ENCODE measurements around the gene NEU4.
"Not testable (repeated sequence)": the region's sequence is repeated elsewhere in the genome, so short reads cannot be mapped to it uniquely, and the experiment has no call there.

NEU4 gene

DNA sequence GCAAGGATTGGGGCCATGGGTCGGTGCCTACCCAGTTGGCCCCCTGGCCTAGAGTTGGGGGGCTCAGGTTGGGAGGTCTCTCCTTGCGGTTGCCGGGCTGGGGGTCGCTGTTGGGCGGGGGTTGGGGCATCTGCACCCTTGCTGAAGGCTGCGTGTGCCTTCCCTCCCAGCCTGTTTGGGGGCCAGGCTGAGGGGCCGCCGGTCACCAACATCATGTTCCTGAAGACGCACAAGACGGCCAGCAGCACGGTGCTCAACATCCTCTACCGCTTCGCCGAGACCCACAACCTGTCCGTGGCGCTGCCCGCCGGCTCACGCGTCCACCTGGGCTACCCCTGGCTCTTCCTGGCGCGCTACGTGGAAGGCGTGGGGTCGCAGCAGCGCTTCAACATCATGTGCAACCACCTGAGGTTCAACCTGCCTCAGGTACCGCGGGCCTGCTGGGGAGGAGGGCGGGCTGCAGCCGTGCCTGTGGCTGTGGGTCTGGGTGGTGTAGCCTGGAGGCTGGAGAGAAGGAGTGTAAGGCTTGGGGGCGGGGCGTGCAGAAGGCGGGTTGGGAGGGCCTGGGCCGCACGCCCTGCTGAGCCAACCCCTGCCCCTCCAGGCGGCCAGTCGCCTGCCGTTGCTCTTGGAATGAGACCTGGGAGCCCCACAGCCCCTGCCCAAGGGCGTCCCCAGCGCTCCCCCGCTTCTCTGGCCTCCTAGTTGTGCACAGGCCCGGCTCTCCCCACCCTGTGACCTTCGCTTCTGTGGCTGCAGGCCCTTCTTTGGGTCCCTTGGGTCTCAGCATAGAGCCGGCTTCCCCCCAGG, 7.2 kb upstream of the NEU4 start:
- Histone ChIP-seq H3K27me3 (replicated peaks in 2 of 5; ENCODE audit: control insufficient read depth in 4 of 5, insufficient read depth in 5 of 5, low read length in 4 of 5) (peaks cover 0 to 25% (median 9%) of the 10 kb centered on the region in 5 experiments), H3K36me3 (ENCODE audit: control insufficient read depth in 4 of 4, insufficient read depth in 4 of 4, low read length in 3 of 4) (no peaks in the 10 kb centered on the region), H3K4me1 (ENCODE audit: control extremely low read depth in 1 of 4, control insufficient read depth in 4 of 4, insufficient read depth in 4 of 4, low read length in 3 of 4) (peaks cover 0 to 29% (median 21%) of the 10 kb centered on the region in 4 experiments), H3K4me3 (ENCODE audit: control insufficient read depth in 1 of 7, extremely low read depth in 1 of 7, insufficient read depth in 4 of 7, low read depth in 2 of 7, low read length in 6 of 7) (no peak overlapping the region), H3K27ac (ENCODE audit: insufficient read depth in 1 of 2, low read depth in 1 of 2, low read length in 2 of 2, poor library complexity in 1 of 2, severe bottlenecking in 2 of 2) (no peak overlapping the region), H3K9me3 (ENCODE audit: control extremely low read depth in 1 of 5, control insufficient read depth in 4 of 5, insufficient read depth in 2 of 5, low read depth in 1 of 5, low read length in 4 of 5) (no peaks in the 10 kb centered on the region)
- DNase-seq: no peak
- ChIA-PET POLR2A (no interaction called here), CTCF (no interaction called here)
- WGBS (ENCODE audit: insufficient coverage): 92% methylated on average over 36 of the region's 44 CpGs

GRCh38 chr2:241802421-241803318, 6.3 kb upstream of the NEU4 start:
- ChIA-PET POLR2A (no interaction called here), CTCF (interaction anchor here (1.4 kb wide), 1 partner anchor 76 kb away, joined by 3 read pairs; no protein-coding TSS in a partner anchor)
- Histone ChIP-seq H3K4me1 (ENCODE audit: control extremely low read depth in 1 of 4, control insufficient read depth in 4 of 4, insufficient read depth in 4 of 4, low read length in 3 of 4) (peaks cover 0 to 29% (median 21%) of the 10 kb centered on the region in 4 experiments), H3K9me3 (ENCODE audit: control extremely low read depth in 1 of 5, control insufficient read depth in 4 of 5, insufficient read depth in 2 of 5, low read depth in 1 of 5, low read length in 4 of 5) (no peaks in the 10 kb centered on the region), H3K27ac (ENCODE audit: insufficient read depth in 1 of 2, low read depth in 1 of 2, low read length in 2 of 2, poor library complexity in 1 of 2, severe bottlenecking in 2 of 2) (no peak overlapping the region), H3K4me3 (ENCODE audit: control insufficient read depth in 1 of 7, extremely low read depth in 1 of 7, insufficient read depth in 4 of 7, low read depth in 2 of 7, low read length in 6 of 7) (peak overlapping the region in 2 of 7 experiments; percentile 67 to 73), H3K36me3 (ENCODE audit: control insufficient read depth in 4 of 4, insufficient read depth in 4 of 4, low read length in 3 of 4) (no peaks in the 10 kb centered on the region), H3K27me3 (replicated peaks in 2 of 5; ENCODE audit: control insufficient read depth in 4 of 5, insufficient read depth in 5 of 5, low read length in 4 of 5) (peaks cover 0 to 25% (median 9%) of the 10 kb centered on the region in 5 experiments)
- 65% methylated on average over 19 of the region's 32 CpGs for WGBS (ENCODE audit: insufficient coverage)
- no peak for DNase-seq

DNA sequence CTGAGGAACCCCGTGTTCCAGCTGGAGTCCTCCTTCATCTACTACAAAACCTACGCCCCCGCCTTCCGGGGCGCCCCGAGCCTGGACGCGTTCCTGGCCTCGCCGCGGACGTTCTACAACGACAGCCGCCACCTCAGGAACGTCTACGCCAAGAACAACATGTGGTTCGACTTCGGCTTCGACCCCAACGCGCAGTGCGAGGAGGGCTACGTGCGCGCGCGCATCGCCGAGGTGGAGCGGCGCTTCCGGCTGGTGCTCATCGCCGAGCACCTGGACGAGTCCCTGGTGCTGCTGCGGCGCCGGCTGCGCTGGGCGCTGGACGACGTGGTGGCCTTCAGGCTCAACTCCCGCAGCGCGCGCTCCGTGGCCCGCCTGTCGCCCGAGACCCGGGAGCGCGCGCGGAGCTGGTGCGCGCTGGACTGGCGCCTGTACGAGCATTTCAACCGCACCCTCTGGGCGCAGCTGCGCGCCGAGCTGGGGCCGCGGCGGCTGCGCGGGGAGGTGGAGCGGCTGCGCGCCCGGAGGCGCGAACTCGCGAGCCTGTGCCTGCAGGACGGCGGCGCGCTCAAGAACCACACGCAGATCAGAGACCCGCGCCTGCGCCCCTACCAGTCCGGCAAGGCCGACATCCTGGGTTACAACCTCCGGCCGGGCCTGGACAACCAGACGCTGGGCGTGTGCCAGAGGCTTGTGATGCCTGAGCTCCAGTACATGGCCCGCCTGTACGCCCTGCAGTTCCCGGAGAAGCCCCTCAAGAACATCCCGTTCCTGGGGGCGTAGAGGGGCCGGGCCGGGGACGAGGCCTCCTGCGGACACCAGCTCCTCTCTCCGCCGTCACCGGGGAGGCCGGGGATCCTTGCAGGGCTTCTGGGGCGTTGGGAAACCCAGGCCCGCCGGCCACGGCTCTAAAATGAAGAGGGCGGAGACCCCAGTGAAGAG, 5.3 kb upstream of the NEU4 start:
- CTCF ChIA-PET: interaction anchor here (0.9 to 1.4 kb wide), 5 partner anchors 10 to 77 kb away, joined by 3 to 5 read pairs (median 3); no protein-coding TSS in a partner anchor

GRCh38 chr2:241804326-241805229, 4.4 kb upstream of the NEU4 start:
- no peaks in the 10 kb centered on the region for H3K36me3 ChIP-seq (ENCODE audit: control insufficient read depth in 4 of 4, insufficient read depth in 4 of 4, low read length in 3 of 4)
- ChIA-PET POLR2A (no interaction called here), CTCF (interaction anchor here (0.9 to 1.4 kb wide), 4 partner anchors 9 to 76 kb away, joined by 3 to 5 read pairs (median 4); no protein-coding TSS in a partner anchor)
- H3K27me3 ChIP-seq (replicated peaks in 2 of 5; ENCODE audit: control insufficient read depth in 4 of 5, insufficient read depth in 5 of 5, low read length in 4 of 5): peaks cover 0 to 25% (median 9%) of the 10 kb centered on the region in 5 experiments
- DNase-seq: peak; percentile 28 to 65 (median 62)
- no peaks in the 10 kb centered on the region for H3K9me3 ChIP-seq (ENCODE audit: control extremely low read depth in 1 of 5, control insufficient read depth in 4 of 5, insufficient read depth in 2 of 5, low read depth in 1 of 5, low read length in 4 of 5)
- 1% methylated on average over 23 of the region's 35 CpGs for WGBS (ENCODE audit: insufficient coverage)
- H3K4me1 ChIP-seq (ENCODE audit: control extremely low read depth in 1 of 4, control insufficient read depth in 4 of 4, insufficient read depth in 4 of 4, low read length in 3 of 4): peaks cover 0 to 36% (median 21%) of the 10 kb centered on the region in 4 experiments
- peak overlapping the region in 6 of 7 experiments; percentile 44 to 73 (median 61) for H3K4me3 ChIP-seq (ENCODE audit: control insufficient read depth in 1 of 7, extremely low read depth in 1 of 7, insufficient read depth in 4 of 7, low read depth in 2 of 7, low read length in 6 of 7)
- H3K27ac ChIP-seq (ENCODE audit: insufficient read depth in 1 of 2, low read depth in 1 of 2, low read length in 2 of 2, poor library complexity in 1 of 2, severe bottlenecking in 2 of 2): peak overlapping the region in 1 of 2 experiments; percentile 53

More for the DNA sequence above, 5.3 kb upstream of the NEU4 start:
- Histone ChIP-seq H3K27ac (ENCODE audit: insufficient read depth in 1 of 2, low read depth in 1 of 2, low read length in 2 of 2, poor library complexity in 1 of 2, severe bottlenecking in 2 of 2) (no peak overlapping the region), H3K27me3 (replicated peaks in 2 of 5; ENCODE audit: control insufficient read depth in 4 of 5, insufficient read depth in 5 of 5, low read length in 4 of 5) (peaks cover 0 to 25% (median 9%) of the 10 kb centered on the region in 5 experiments), H3K4me3 (ENCODE audit: control insufficient read depth in 1 of 7, extremely low read depth in 1 of 7, insufficient read depth in 4 of 7, low read depth in 2 of 7, low read length in 6 of 7) (peak overlapping the region; percentile 30 to 73 (median 57)), H3K4me1 (ENCODE audit: control extremely low read depth in 1 of 4, control insufficient read depth in 4 of 4, insufficient read depth in 4 of 4, low read length in 3 of 4) (peaks cover 0 to 32% (median 21%) of the 10 kb centered on the region in 4 experiments), H3K9me3 (ENCODE audit: control extremely low read depth in 1 of 5, control insufficient read depth in 4 of 5, insufficient read depth in 2 of 5, low read depth in 1 of 5, low read length in 4 of 5) (no peaks in the 10 kb centered on the region), H3K36me3 (ENCODE audit: control insufficient read depth in 4 of 4, insufficient read depth in 4 of 4, low read length in 3 of 4) (no peaks in the 10 kb centered on the region)
- POLR2A ChIA-PET: interaction anchor here (0.6 kb wide), 1 partner anchor 55 kb away, joined by 3 read pairs; no protein-coding TSS in a partner anchor
- under 1% methylated on average over 106 of the region's 109 CpGs for WGBS (ENCODE audit: insufficient coverage)
- DNase-seq: peak in 2 of 3 donors; percentile 50 to 66

- POLR2A ChIA-PET; H3K27ac ChIP-seq (ENCODE audit: insufficient read depth in 1 of 2, low read depth in 1 of 2, low read length in 2 of 2, poor library complexity in 1 of 2, severe bottlenecking in 2 of 2); H3K4me3 ChIP-seq (ENCODE audit: control insufficient read depth in 1 of 7, extremely low read depth in 1 of 7, insufficient read depth in 4 of 7, low read depth in 2 of 7, low read length in 6 of 7); H3K36me3 ChIP-seq (ENCODE audit: control insufficient read depth in 4 of 4, insufficient read depth in 4 of 4, low read length in 3 of 4); CTCF ChIA-PET; H3K9me3 ChIP-seq (ENCODE audit: control extremely low read depth in 1 of 5, control insufficient read depth in 4 of 5, insufficient read depth in 2 of 5, low read depth in 1 of 5, low read length in 4 of 5): not testable (repeated sequence)
- Histone ChIP-seq H3K4me1 (ENCODE audit: control extremely low read depth in 1 of 4, control insufficient read depth in 4 of 4, insufficient read depth in 4 of 4, low read length in 3 of 4) (peaks cover 0 to 39% (median 21%) of the 10 kb centered on the region in 4 experiments), H3K27me3 (replicated peaks in 2 of 5; ENCODE audit: control insufficient read depth in 4 of 5, insufficient read depth in 5 of 5, low read length in 4 of 5) (peaks cover 0 to 25% (median 9%) of the 10 kb centered on the region in 5 experiments)
- DNase-seq: peak in 1 of 3 donors; percentile 58
- no CpG with 5 or more reads among the region's 8 CpGs for WGBS (ENCODE audit: insufficient coverage)
Observed at GRCh38 chr2:241806217-241806616, 2.8 kb upstream of the NEU4 start.

Measured in common myeloid progenitor, CD34-positive (primary cell).